ENCODE measurements around the gene PLA2G4A. TPM values are rescaled to one million over a fixed set of nuclear protein-coding genes. Genes with fewer than 3 reads are reported as not detected.

The PLA2G4A gene
- total RNA-seq, result 0.15 TPM in 1 of 2 replicates, not detected in the other
- 0.56 TPM for total RNA-seq (2013)
- 0.10 TPM in 1 of 2 replicates, not detected in the other for polyA plus RNA-seq
- 0.29 TPM in 1 of 2 replicates, not detected in the other for polyA minus RNA-seq

- H3K79me2 ChIP-seq (ENCODE audit: control insufficient read depth, insufficient read depth, low read length), result no peaks in the 10 kb centered on the region
- intact Hi-C loops (cut with micrococcal nuclease), result no loop called here
- H3K4me1 Mint-ChIP-seq, result peaks cover 11% of the 10 kb centered on the region
- no peak within 1 kb of the TSS for H3K27ac Mint-ChIP-seq
- no peaks in the 10 kb centered on the region for H4K20me1 ChIP-seq (ENCODE audit: control insufficient read depth, insufficient read depth, low read length, poor library complexity, severe bottlenecking)
- peaks cover 6 to 9% of the 10 kb centered on the region in 2 donors for H3K4me1 ChIP-seq (ENCODE audit: control insufficient read depth in 2 of 2, insufficient read depth in 2 of 2, low read length in 2 of 2)
- H2AFZ ChIP-seq (ENCODE audit: insufficient read depth, low read depth, low read length, poor library complexity, severe bottlenecking), result peak within 1 kb of the TSS; percentile 86
- H3K36me3 ChIP-seq (replicated peaks in 1 of 2; ENCODE audit: control extremely low read depth in 1 of 2, control insufficient read depth in 1 of 2, extremely low read depth in 1 of 2, insufficient read depth in 2 of 2, low read length in 1 of 2), result no peaks in the 10 kb centered on the region
- WGBS (ENCODE audit: insufficient coverage), result 4% methylated on average over 7 of the region's 17 CpGs
- DNase-seq, result peak; percentile 35
- no peaks in the 10 kb centered on the region for H3K27me3 Mint-ChIP-seq
- H3K9ac ChIP-seq (ENCODE audit: low read length), result peak within 1 kb of the TSS; percentile 75
- H3K27ac ChIP-seq (ENCODE audit: low read length in 2 of 2), result peak within 1 kb of the TSS in 1 of 2 donors; percentile 15
- no peaks in the 10 kb centered on the region for H3K9me3 ChIP-seq (ENCODE audit: control extremely low read depth in 1 of 3, control insufficient read depth in 2 of 3, insufficient read depth in 1 of 3, low read length in 2 of 3)
- CTCF ChIA-PET, result no interaction called here
- H3K9me3 Mint-ChIP-seq (ENCODE audit: insufficient read depth), result no peaks in the 10 kb centered on the region
- H3K27me3 ChIP-seq (replicated peaks in 1 of 4; ENCODE audit: control extremely low read depth in 1 of 4, control insufficient read depth in 3 of 4, insufficient read depth in 4 of 4, low read length in 3 of 4), result peaks cover 0 to 5% (median 2%) of the 10 kb centered on the region in 4 experiments
- TF ChIP-seq EZH2 (IDR thresholded peaks at IDR 0.05; ENCODE audit: borderline replicate concordance, insufficient read depth, low read depth, low read length, poor library complexity, severe bottlenecking), result no peak
- TF ChIP-seq, protein P1, sequence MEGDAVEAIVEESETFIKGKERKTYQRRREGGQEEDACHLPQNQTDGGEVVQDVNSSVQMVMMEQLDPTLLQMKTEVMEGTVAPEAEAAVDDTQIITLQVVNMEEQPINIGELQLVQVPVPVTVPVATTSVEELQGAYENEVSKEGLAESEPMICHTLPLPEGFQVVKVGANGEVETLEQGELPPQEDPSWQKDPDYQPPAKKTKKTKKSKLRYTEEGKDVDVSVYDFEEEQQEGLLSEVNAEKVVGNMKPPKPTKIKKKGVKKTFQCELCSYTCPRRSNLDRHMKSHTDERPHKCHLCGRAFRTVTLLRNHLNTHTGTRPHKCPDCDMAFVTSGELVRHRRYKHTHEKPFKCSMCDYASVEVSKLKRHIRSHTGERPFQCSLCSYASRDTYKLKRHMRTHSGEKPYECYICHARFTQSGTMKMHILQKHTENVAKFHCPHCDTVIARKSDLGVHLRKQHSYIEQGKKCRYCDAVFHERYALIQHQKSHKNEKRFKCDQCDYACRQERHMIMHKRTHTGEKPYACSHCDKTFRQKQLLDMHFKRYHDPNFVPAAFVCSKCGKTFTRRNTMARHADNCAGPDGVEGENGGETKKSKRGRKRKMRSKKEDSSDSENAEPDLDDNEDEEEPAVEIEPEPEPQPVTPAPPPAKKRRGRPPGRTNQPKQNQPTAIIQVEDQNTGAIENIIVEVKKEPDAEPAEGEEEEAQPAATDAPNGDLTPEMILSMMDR (IDR thresholded peaks at IDR 0.05), result no peak
- H3K4me2 ChIP-seq (replicated peaks; ENCODE audit: low read depth, low read length, poor library complexity, severe bottlenecking), result peak within 1 kb of the TSS; percentile 79
- ATAC-seq (ENCODE audit: low read depth), result peak; percentile 53
- H3K4me3 Mint-ChIP-seq, result peak within 1 kb of the TSS; percentile 83
- POLR2A ChIA-PET, result no interaction called here
- H3K4me3 ChIP-seq (ENCODE audit: control extremely low read depth in 1 of 5, extremely low read depth in 1 of 5, insufficient read depth in 1 of 5, low read depth in 2 of 5, low read length in 4 of 5), result peak within 1 kb of the TSS; percentile 37 to 95 (median 68)
Measured at GRCh38 chr1:186828611-186829454, at the start of gene PLA2G4A. Gene PLA2G4A (plus strand): TSS chr1:186828949. CDS start chr1:186854355, 25,406 bp downstream.

- CTCF ChIA-PET, result no interaction called here
- H3K27ac Mint-ChIP-seq, result no peak overlapping the region
- H3K79me2 ChIP-seq (ENCODE audit: control insufficient read depth, insufficient read depth, low read length), result no peaks in the 10 kb centered on the region
- no peak overlapping the region for H2AFZ ChIP-seq (ENCODE audit: insufficient read depth, low read depth, low read length, poor library complexity, severe bottlenecking)
- no peaks in the 10 kb centered on the region for H3K27me3 Mint-ChIP-seq
- H3K27ac ChIP-seq (ENCODE audit: low read length in 2 of 2), result no peak overlapping the region
- no peaks in the 10 kb centered on the region for H3K9me3 ChIP-seq (ENCODE audit: control extremely low read depth in 1 of 3, control insufficient read depth in 2 of 3, insufficient read depth in 1 of 3, low read length in 2 of 3)
- H3K36me3 ChIP-seq (replicated peaks in 1 of 2; ENCODE audit: control extremely low read depth in 1 of 2, control insufficient read depth in 1 of 2, extremely low read depth in 1 of 2, insufficient read depth in 2 of 2, low read length in 1 of 2), result no peaks in the 10 kb centered on the region
- H3K27me3 ChIP-seq (replicated peaks in 1 of 4; ENCODE audit: control extremely low read depth in 1 of 4, control insufficient read depth in 3 of 4, insufficient read depth in 4 of 4, low read length in 3 of 4), result no peaks in the 10 kb centered on the region
- no peaks in the 10 kb centered on the region for H4K20me1 ChIP-seq (ENCODE audit: control insufficient read depth, insufficient read depth, low read length, poor library complexity, severe bottlenecking)
- DNase-seq (no peak), ATAC-seq (ENCODE audit: low read depth) (no peak)
- no peaks in the 10 kb centered on the region for H3K9me3 Mint-ChIP-seq (ENCODE audit: insufficient read depth)
- no peak overlapping the region for H3K4me3 ChIP-seq (ENCODE audit: control extremely low read depth in 1 of 5, extremely low read depth in 1 of 5, insufficient read depth in 1 of 5, low read depth in 2 of 5, low read length in 4 of 5)
- TF ChIP-seq EZH2 (IDR thresholded peaks at IDR 0.05; ENCODE audit: borderline replicate concordance, insufficient read depth, low read depth, low read length, poor library complexity, severe bottlenecking), result no peak
- TF ChIP-seq, protein P1 (IDR thresholded peaks at IDR 0.05), result no peak
- H3K4me1 Mint-ChIP-seq, result no peaks in the 10 kb centered on the region
- H3K9ac ChIP-seq (ENCODE audit: low read length), result no peak overlapping the region
- no peak overlapping the region for H3K4me3 Mint-ChIP-seq
- POLR2A ChIA-PET, result no interaction called here
- H3K4me2 ChIP-seq (replicated peaks; ENCODE audit: low read depth, low read length, poor library complexity, severe bottlenecking), result no peak overlapping the region
- H3K4me1 ChIP-seq (ENCODE audit: control insufficient read depth in 2 of 2, insufficient read depth in 2 of 2, low read length in 2 of 2), result no peaks in the 10 kb centered on the region
- intact Hi-C loops (cut with micrococcal nuclease), result no loop called here
Measured at GRCh38 chr1:186780076-186780475, 48.7 kb upstream of the PLA2G4A start.

All from B cell (primary cell).